ENCODE results near the gene CRB3. TPM values are rescaled to one million over a fixed set of nuclear protein-coding genes. Genes with fewer than 3 reads are reported as not detected.

Gene CRB3
- total RNA-seq, 1 experiment from 2014 or later, result 29.9 TPM

- TF ChIP-seq CTCF (IDR thresholded peaks at IDR 0.05) (no peak), TEAD1 (CRISPR knock-in tag; IDR thresholded peaks at IDR 0.05) (no peak), ZMAT4 (CRISPR knock-in tag; IDR thresholded peaks at IDR 0.05) (no peak), ARID4B (CRISPR knock-in tag; IDR thresholded peaks at IDR 0.05; ENCODE audit: borderline replicate concordance) (no peak), MAX (CRISPR knock-in tag; IDR thresholded peaks at IDR 0.05) (no peak), JUN (CRISPR knock-in tag; IDR thresholded peaks at IDR 0.05) (no peak), ATF1 (CRISPR knock-in tag; IDR thresholded peaks at IDR 0.05) (no peak)
Measured at GRCh38 chr19:6499052-6499790, 35.1 kb downstream of the CRB3 start (continued).

GRCh38 chr19:6500837-6501739 lies 37.0 kb downstream of the CRB3 start:
- ChIA-PET POLR2A (no interaction called here), CTCF (interaction anchor here (0.7 to 1.8 kb wide), 4 partner anchors 51 to 385 kb away, joined by 3 to 5 read pairs (median 4); no protein-coding TSS in a partner anchor)
- DNase-seq (ENCODE audit: low spot score) (no peak), ATAC-seq (no peak)
- H3K36me3 Mint-ChIP-seq, result no peaks in the 10 kb centered on the region
- no peaks in the 10 kb centered on the region for H3K9me3 Mint-ChIP-seq
- H3K27ac Mint-ChIP-seq, result no peak overlapping the region
- H3K4me3 Mint-ChIP-seq, result peak overlapping the region; percentile 83
- peaks cover 6% of the 10 kb centered on the region for H3K4me1 Mint-ChIP-seq
- TF ChIP-seq ZNF396 (CRISPR knock-in tag; IDR thresholded peaks at IDR 0.05; ENCODE audit: borderline replicate concordance), result no peak
- TF ChIP-seq HMGA2 (CRISPR knock-in tag; IDR thresholded peaks at IDR 0.05), result no peak
- TF ChIP-seq ATF6 (CRISPR knock-in tag; IDR thresholded peaks at IDR 0.05), result no peak
- no peak for TF ChIP-seq NFYB (CRISPR knock-in tag; conservative IDR thresholded peaks at IDR 0.05; ENCODE audit: low read depth)
- no peak for TF ChIP-seq NFE2L1 (CRISPR knock-in tag; IDR thresholded peaks at IDR 0.05)
- TF ChIP-seq ARID4B (CRISPR knock-in tag; IDR thresholded peaks at IDR 0.05; ENCODE audit: borderline replicate concordance), result no peak
- no peak for TF ChIP-seq FOXJ3 (CRISPR knock-in tag; IDR thresholded peaks at IDR 0.05; ENCODE audit: borderline replicate concordance)
- H3K27me3 Mint-ChIP-seq (ENCODE audit: low read depth), result peaks cover 31% of the 10 kb centered on the region
